ENCODE measurements around the gene CSRP3.

CSRP3 gene

GRCh38 chr11:19200410-19201201 is 1.2 kb downstream of the CSRP3 start:
- no peak for TF ChIP-seq CTCF (IDR thresholded peaks at IDR 0.05)
- H3K9me3 ChIP-seq (ENCODE audit: control insufficient read depth, low read length): no peaks in the 10 kb centered on the region
- H3K4me3 ChIP-seq (ENCODE audit: low read depth, low read length): no peak overlapping the region
- H3K27me3 ChIP-seq (ENCODE audit: control insufficient read depth, insufficient read depth, low read length): no peaks in the 10 kb centered on the region
- no peaks in the 10 kb centered on the region for H3K4me1 ChIP-seq
- no peak overlapping the region for H3K9ac ChIP-seq
- H3K79me2 ChIP-seq: no peaks in the 10 kb centered on the region
- H3K4me2 ChIP-seq (ENCODE audit: low read length): no peak overlapping the region
- no peak overlapping the region for H2AFZ ChIP-seq
- no peak overlapping the region for H3K27ac ChIP-seq
- no peaks in the 10 kb centered on the region for H3K36me3 ChIP-seq (ENCODE audit: control insufficient read depth, insufficient read depth, low read length)

GRCh38 chr11:19199771-19200170 is 2.0 kb downstream of the CSRP3 start:
- no peak for TF ChIP-seq CTCF (IDR thresholded peaks at IDR 0.05)
- Histone ChIP-seq H3K9ac (no peak overlapping the region), H3K4me1 (no peaks in the 10 kb centered on the region), H2AFZ (no peak overlapping the region), H3K27me3 (ENCODE audit: control insufficient read depth, insufficient read depth, low read length) (no peaks in the 10 kb centered on the region), H3K9me3 (ENCODE audit: control insufficient read depth, low read length) (no peaks in the 10 kb centered on the region), H3K27ac (no peak overlapping the region), H3K4me3 (ENCODE audit: low read depth, low read length) (no peak overlapping the region), H3K36me3 (ENCODE audit: control insufficient read depth, insufficient read depth, low read length) (no peaks in the 10 kb centered on the region), H3K4me2 (ENCODE audit: low read length) (no peak overlapping the region), H3K79me2 (no peaks in the 10 kb centered on the region)

GRCh38 chr11:19199048-19199447 is 2.7 kb downstream of the CSRP3 start:
- TF ChIP-seq CTCF (IDR thresholded peaks at IDR 0.05): no peak
- Histone ChIP-seq H3K36me3 (ENCODE audit: control insufficient read depth, insufficient read depth, low read length) (no peaks in the 10 kb centered on the region), H2AFZ (no peak overlapping the region), H3K9ac (no peak overlapping the region), H3K4me3 (ENCODE audit: low read depth, low read length) (no peak overlapping the region), H3K9me3 (ENCODE audit: control insufficient read depth, low read length) (no peaks in the 10 kb centered on the region), H3K4me1 (no peaks in the 10 kb centered on the region), H3K27me3 (ENCODE audit: control insufficient read depth, insufficient read depth, low read length) (no peaks in the 10 kb centered on the region), H3K4me2 (ENCODE audit: low read length) (no peak overlapping the region), H3K27ac (no peak overlapping the region), H3K79me2 (no peaks in the 10 kb centered on the region)

- Histone ChIP-seq H3K9me3 (ENCODE audit: control insufficient read depth, low read length) (no peaks in the 10 kb centered on the region), H3K36me3 (ENCODE audit: control insufficient read depth, insufficient read depth, low read length) (no peaks in the 10 kb centered on the region), H3K4me3 (ENCODE audit: low read depth, low read length) (no peak overlapping the region), H2AFZ (no peak overlapping the region), H3K4me1 (no peaks in the 10 kb centered on the region), H3K9ac (no peak overlapping the region), H3K79me2 (no peaks in the 10 kb centered on the region), H3K27ac (no peak overlapping the region), H3K27me3 (ENCODE audit: control insufficient read depth, insufficient read depth, low read length) (no peaks in the 10 kb centered on the region), H3K4me2 (ENCODE audit: low read length) (no peak overlapping the region)
- no peak for TF ChIP-seq CTCF (IDR thresholded peaks at IDR 0.05)
These were observed 5.4 kb downstream of the CSRP3 start for GRCh38 chr11:19196432-19196831.
